A673 (cell line): Measurements from ENCODE around the gene KAT2A. TPM values are rescaled to one million over a fixed set of nuclear protein-coding genes. Genes with fewer than 3 reads are reported as not detected.

Experiments
- BruUV-seq: library from RNA; stranded (reverse); fragments of 400-500 nt; replicated peaks from 2 replicates; lab custom pipeline; 2021; lab: Mats Ljungman, UMichigan
- CTCF ChIA-PET: fragments of 300-600 bp; sonication (Branson Sonifier 250); formaldehyde crosslinking; loops from one replicate; lab custom pipeline; 2022; ENCODE audit warnings: antibody characterized with exemption; lab: Charles Lee
- POLR2A ChIA-PET: fragments of 300-600 bp; sonication (Branson Sonifier 250); formaldehyde crosslinking; loops from one replicate; lab custom pipeline; 2022; ENCODE audit warnings: antibody characterized with exemption; ENCODE audit not compliant: low non-redundant PET; lab: Charles Lee
- DNase-seq: peaks from one replicate; pipeline ENCODE4 v3.0.0-alpha.2; 2015; ENCODE audit warnings: low spot score
- H3K27ac ChIP-seq: fragments of 200-600 bp; sonication (generic); 2 replicates; pipeline ENCODE4 v1.5.1; 2016; ENCODE audit warnings: mixed run types, low read depth, mild to moderate bottlenecking, mixed read lengths, antibody characterized with exemption, low read length; ENCODE audit not compliant: poor library complexity, severe bottlenecking
- H3K27me3 ChIP-seq: fragments of 200-600 bp; sonication (generic); replicated peaks from 2 replicates; pipeline ENCODE4 v1.6.1; 2017; ENCODE audit warnings: mixed run types, low read depth, mild to moderate bottlenecking, mixed read lengths, antibody characterized with exemption, low read length; ENCODE audit not compliant: insufficient read depth, poor library complexity
- H3K36me3 ChIP-seq: fragments of 200-600 bp; sonication (generic); 2 replicates; pipeline ENCODE4 v1.6.1; 2016; ENCODE audit warnings: mixed run types, mild to moderate bottlenecking, mixed read lengths, antibody characterized with exemption, low read length; ENCODE audit not compliant: insufficient read depth, poor library complexity, severe bottlenecking
- H3K4me1 ChIP-seq: fragments of 200-600 bp; sonication (generic); 2 replicates; pipeline ENCODE4 v1.6.1; 2017; ENCODE audit warnings: mixed run types, mild to moderate bottlenecking, mixed read lengths, antibody characterized with exemption, low read length; ENCODE audit not compliant: insufficient read depth, poor library complexity, severe bottlenecking
- H3K4me3 ChIP-seq: fragments of 200-600 bp; sonication (generic); 2 replicates; pipeline ENCODE4 v1.5.1; 2016; ENCODE audit warnings: low read depth, mixed run types, mild to moderate bottlenecking, mixed read lengths, low read length; ENCODE audit not compliant: poor library complexity, severe bottlenecking
- H3K9me3 ChIP-seq: fragments of 200-600 bp; sonication (generic); 2 replicates; pipeline ENCODE4 v1.6.1; 2016; ENCODE audit warnings: mixed run types, low read depth, mild to moderate bottlenecking, mixed read lengths, antibody characterized with exemption, low read length; ENCODE audit not compliant: poor library complexity, severe bottlenecking
- EZH2 ChIP-seq: fragments of 200-600 bp; sonication (generic); IDR thresholded peaks from 2 replicates; pipeline ENCODE4 v1.6.1; 2017; ENCODE audit warnings: borderline replicate concordance, low read depth, mild to moderate bottlenecking, mixed read lengths, antibody characterized with exemption, low read length; ENCODE audit not compliant: poor library complexity, severe bottlenecking
- intact Hi-C: fragments of 100-400 bp; cut with micrococcal nuclease; formaldehyde crosslinking; loops from one replicate; pipeline ENCODE4 v1.10.0; 2022; ENCODE audit not compliant: unreplicated experiment
- total RNA-seq: library from RNA; stranded (reverse); gene quantifications from 2 replicates; pipeline ENCODE4 v1.2.3, GENCODE V29; 2021
- TF ChIP-seq, protein P1 (sequence below): fragments of 300-800, 200-600 bp; sonication (generic); conservative IDR thresholded peaks from 2 replicates; pipeline ENCODE4 v1.5.1; 2017; ENCODE audit warnings: low read depth, mild to moderate bottlenecking, antibody characterized with exemption, low read length, moderate library complexity, mixed read lengths

KAT2A gene
- total RNA-seq, 1 experiment from 2014 or later: 30.3 TPM

DNA sequence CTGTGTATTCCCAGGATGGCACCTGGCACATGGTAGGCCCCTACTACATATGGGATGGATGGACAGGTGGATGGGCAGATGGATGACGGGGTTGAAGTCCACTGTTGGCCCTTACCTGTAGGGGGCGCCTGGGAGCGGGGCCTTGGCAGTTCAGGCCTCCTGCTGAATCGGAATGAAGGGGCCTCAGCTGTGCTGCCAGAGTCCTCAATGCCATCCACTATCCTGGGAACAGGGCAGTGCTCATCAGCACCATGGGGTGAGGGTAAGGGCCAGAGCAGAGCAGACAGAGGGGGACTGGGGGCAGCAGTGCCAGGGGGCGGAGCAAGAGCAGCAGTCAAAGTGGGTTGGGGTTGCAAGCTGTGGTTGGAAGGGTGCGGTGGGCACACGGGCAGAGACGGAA lies 41.9 kb upstream of the KAT2A start:
- H3K9me3 ChIP-seq: no peaks in the 10 kb centered on the region
- ChIA-PET CTCF (no interaction called here), POLR2A (no interaction called here)
- DNase-seq: no peak
- no peaks in the 10 kb centered on the region for H3K4me1 ChIP-seq
- H3K4me3 ChIP-seq: no peak overlapping the region
- BruUV-seq: no TSS peak
- H3K27ac ChIP-seq: no peak overlapping the region
- no peak for TF ChIP-seq EZH2
- TF ChIP-seq, protein P1, sequence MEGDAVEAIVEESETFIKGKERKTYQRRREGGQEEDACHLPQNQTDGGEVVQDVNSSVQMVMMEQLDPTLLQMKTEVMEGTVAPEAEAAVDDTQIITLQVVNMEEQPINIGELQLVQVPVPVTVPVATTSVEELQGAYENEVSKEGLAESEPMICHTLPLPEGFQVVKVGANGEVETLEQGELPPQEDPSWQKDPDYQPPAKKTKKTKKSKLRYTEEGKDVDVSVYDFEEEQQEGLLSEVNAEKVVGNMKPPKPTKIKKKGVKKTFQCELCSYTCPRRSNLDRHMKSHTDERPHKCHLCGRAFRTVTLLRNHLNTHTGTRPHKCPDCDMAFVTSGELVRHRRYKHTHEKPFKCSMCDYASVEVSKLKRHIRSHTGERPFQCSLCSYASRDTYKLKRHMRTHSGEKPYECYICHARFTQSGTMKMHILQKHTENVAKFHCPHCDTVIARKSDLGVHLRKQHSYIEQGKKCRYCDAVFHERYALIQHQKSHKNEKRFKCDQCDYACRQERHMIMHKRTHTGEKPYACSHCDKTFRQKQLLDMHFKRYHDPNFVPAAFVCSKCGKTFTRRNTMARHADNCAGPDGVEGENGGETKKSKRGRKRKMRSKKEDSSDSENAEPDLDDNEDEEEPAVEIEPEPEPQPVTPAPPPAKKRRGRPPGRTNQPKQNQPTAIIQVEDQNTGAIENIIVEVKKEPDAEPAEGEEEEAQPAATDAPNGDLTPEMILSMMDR: peak; percentile 55
- H3K27me3 ChIP-seq: no peaks in the 10 kb centered on the region
- no peaks in the 10 kb centered on the region for H3K36me3 ChIP-seq
- intact Hi-C loops: no loop called here

DNA sequence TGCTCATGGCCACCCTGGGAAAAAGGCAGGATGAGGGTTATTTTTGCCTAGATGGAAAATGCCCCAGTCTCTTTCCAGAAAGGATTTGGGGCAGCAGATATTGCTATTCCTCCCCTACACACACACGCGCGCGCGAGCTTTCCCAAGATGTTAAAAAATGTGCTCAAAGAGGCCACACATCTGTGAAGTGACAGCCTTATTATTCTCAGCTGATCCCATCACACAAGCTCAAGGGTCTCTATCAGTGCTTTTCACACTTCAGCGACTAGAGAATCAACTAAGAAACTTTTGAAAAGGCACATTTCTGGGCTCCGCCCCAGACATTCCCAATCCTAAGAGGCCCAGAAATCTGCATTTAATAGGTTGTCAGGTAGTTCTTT lies 39.4 kb upstream of the KAT2A start:
- no peak overlapping the region for H3K27ac ChIP-seq
- no peaks in the 10 kb centered on the region for H3K27me3 ChIP-seq
- no peaks in the 10 kb centered on the region for H3K4me1 ChIP-seq
- intact Hi-C loops: no loop called here
- TF ChIP-seq EZH2: no peak
- TF ChIP-seq, protein P1: no peak
- H3K36me3 ChIP-seq: no peaks in the 10 kb centered on the region
- no peaks in the 10 kb centered on the region for H3K9me3 ChIP-seq
- no peak for DNase-seq
- ChIA-PET POLR2A (no interaction called here), CTCF (interaction anchor here (0.6 kb wide), 1 partner anchor 1938 kb away, joined by 4 read pairs; no protein-coding TSS in a partner anchor)
- BruUV-seq: no TSS peak
- no peak overlapping the region for H3K4me3 ChIP-seq

DNA sequence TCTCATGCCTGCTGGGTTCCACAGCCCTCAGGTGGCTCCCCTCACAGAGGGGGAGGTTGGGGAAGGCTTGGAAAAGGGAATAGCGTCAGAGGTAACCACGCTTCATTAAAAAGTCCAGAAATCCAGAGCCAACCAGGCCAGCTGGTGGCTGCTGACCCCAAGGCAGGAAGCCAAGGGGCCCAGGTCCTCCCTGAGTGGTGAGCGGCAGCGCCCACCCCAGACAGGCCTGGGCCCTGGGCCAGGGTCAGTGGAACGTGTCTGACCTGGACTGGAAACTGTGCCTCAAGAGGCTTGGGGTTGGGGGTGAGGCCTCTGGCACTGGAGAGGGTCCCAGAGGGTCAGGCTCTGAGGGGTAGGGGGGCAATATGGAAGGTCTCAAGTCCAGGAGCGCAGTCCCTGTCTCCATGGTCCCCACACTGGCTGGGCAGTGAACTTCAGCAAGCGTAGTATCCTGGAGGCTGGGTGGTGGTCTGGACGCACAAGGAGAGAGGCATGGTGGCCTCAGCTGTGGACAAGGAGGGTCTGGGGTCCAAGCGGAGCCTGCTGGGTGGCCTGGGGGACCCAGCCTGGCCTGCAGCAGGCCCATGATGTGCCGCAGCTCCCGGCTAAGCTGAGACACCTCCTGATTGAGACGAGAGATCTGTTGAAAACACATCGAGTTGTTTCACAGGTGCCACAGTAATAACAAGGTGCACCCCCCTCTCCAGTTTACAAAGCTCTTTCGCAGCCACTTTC lies 38.8 kb upstream of the KAT2A start:
- CTCF ChIA-PET: no interaction called here
- BruUV-seq: no TSS peak
- intact Hi-C loops: no loop called here
- Histone ChIP-seq H3K4me3 (no peak overlapping the region), H3K9me3 (no peaks in the 10 kb centered on the region), H3K27me3 (no peaks in the 10 kb centered on the region), H3K27ac (no peak overlapping the region), H3K36me3 (no peaks in the 10 kb centered on the region), H3K4me1 (no peaks in the 10 kb centered on the region)
- no peak for DNase-seq
- TF ChIP-seq, protein P1: no peak
- no peak for TF ChIP-seq EZH2
- POLR2A ChIA-PET: no interaction called here
